Measurements from ENCODE around the gene ATP11A. TPM values are rescaled to one million over a fixed set of nuclear protein-coding genes. Genes with fewer than 3 reads are reported as not detected.

ATP11A gene
- total RNA-seq, 1 donor from 2014 or later, result 377 TPM

GRCh38 chr13:112826565-112826964 lies 136.7 kb downstream of the ATP11A start:
- intact Hi-C loops (cut with DNase I), result no loop called here
- Histone ChIP-seq H3K4me1 (no peaks in the 10 kb centered on the region), H3K36me3 (peaks cover 92% of the 10 kb centered on the region), H3K9me3 (no peaks in the 10 kb centered on the region), H3K4me3 (no peak overlapping the region), H3K27ac (no peak overlapping the region), H3K27me3 (no peaks in the 10 kb centered on the region)
- DNase-seq, result no peak
- TF ChIP-seq CTCF (IDR thresholded peaks at IDR 0.05), result no peak
- ATAC-seq, result no peak

GRCh38 chr13:112828082-112828699 lies 138.4 kb downstream of the ATP11A start:
- Histone ChIP-seq H3K4me3 (no peak overlapping the region), H3K27me3 (no peaks in the 10 kb centered on the region), H3K4me1 (no peaks in the 10 kb centered on the region), H3K27ac (no peak overlapping the region), H3K36me3 (peaks cover 93% of the 10 kb centered on the region), H3K9me3 (no peaks in the 10 kb centered on the region)
- no peak for TF ChIP-seq CTCF (IDR thresholded peaks at IDR 0.05)
- intact Hi-C loops (cut with DNase I), result no loop called here
- DNase-seq, result no peak
- no peak for ATAC-seq

GRCh38 chr13:112828756-112829155 lies 138.9 kb downstream of the ATP11A start:
- TF ChIP-seq CTCF (IDR thresholded peaks at IDR 0.05), result no peak
- ATAC-seq, result no peak
- Histone ChIP-seq H3K27ac (no peak overlapping the region), H3K27me3 (no peaks in the 10 kb centered on the region), H3K4me1 (no peaks in the 10 kb centered on the region), H3K9me3 (no peaks in the 10 kb centered on the region), H3K36me3 (peaks cover 93% of the 10 kb centered on the region), H3K4me3 (no peak overlapping the region)
- intact Hi-C loops (cut with DNase I), result no loop called here
- DNase-seq, result no peak

GRCh38 chr13:112831196-112831595 lies 141.4 kb downstream of the ATP11A start:
- H3K4me1 ChIP-seq, result no peaks in the 10 kb centered on the region
- TF ChIP-seq CTCF (IDR thresholded peaks at IDR 0.05), result no peak
- peaks cover 93% of the 10 kb centered on the region for H3K36me3 ChIP-seq
- ATAC-seq, result no peak
- no peak overlapping the region for H3K4me3 ChIP-seq
- no peak overlapping the region for H3K27ac ChIP-seq
- H3K9me3 ChIP-seq, result no peaks in the 10 kb centered on the region
- no peak for DNase-seq
- intact Hi-C loops (cut with DNase I), result no loop called here
- no peaks in the 10 kb centered on the region for H3K27me3 ChIP-seq

- no peak for DNase-seq
These were observed 142.0 kb downstream of the ATP11A start for GRCh38 chr13:112831801-112832200.

More at GRCh38 chr13:112831801-112832200, 142.0 kb downstream of the ATP11A start:
- no peaks in the 10 kb centered on the region for H3K4me1 ChIP-seq
- no peak for TF ChIP-seq CTCF (IDR thresholded peaks at IDR 0.05)
- no peaks in the 10 kb centered on the region for H3K9me3 ChIP-seq
- peak; percentile 5 for ATAC-seq
- peaks cover 93% of the 10 kb centered on the region for H3K36me3 ChIP-seq
- intact Hi-C loops (cut with DNase I), result no loop called here
- no peaks in the 10 kb centered on the region for H3K27me3 ChIP-seq
- H3K27ac ChIP-seq, result no peak overlapping the region
- no peak overlapping the region for H3K4me3 ChIP-seq

All from upper lobe of right lung (tissue), 1 donor.